Activated T-helper 1 cell treated with Interleukin-2 at 50 U/mL for 16 hours (primary cell): ENCODE results near the gene CEP135.
"Not testable (repeated sequence)": the region's sequence is repeated elsewhere in the genome, so short reads cannot be mapped to it uniquely, and the experiment has no call there.

Experiments
- DNase-seq: peaks from one replicate; pipeline ENCODE4 v3.0.0-alpha.2; 2020; ENCODE audit warnings: low read depth

CEP135 gene

DNA sequence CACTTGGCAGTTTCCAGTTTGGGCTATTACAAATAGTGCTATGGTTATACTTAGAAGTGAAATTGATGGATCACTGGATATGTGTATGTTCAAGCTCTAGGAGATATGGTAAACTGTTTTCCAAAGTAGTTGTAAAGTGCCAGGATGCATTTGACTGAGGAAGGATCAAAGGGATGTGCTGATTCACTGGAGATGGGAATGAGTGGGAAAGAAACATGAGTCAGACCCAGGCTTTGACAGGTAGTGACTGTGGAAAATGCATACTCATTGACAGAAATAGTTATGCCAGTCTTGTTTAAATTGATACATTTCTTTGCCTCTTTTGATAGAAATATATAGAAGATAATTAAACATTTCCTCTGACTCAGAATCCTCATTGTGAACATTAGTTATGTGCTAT lies 77.9 kb downstream of the CEP135 start:
- no peak for DNase-seq

DNA sequence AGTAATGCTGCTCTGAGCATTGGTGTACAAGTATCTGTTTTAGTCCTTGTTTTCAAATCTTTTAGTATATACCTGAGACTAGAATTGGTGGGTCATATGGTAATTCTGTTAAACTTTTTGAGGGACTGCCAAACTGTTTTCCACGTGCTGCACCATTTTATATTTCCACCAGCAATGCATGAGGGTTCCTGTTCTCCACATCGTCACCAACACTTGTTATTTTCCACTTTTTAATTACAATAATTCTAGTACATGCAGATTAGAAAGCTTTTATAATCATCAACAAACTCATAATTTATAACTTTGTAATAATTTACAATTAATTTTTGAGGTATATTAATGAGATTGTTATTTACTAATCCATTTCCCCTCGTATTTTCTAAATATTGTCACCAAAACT lies 79.4 kb downstream of the CEP135 start:
- no peak for DNase-seq

DNA sequence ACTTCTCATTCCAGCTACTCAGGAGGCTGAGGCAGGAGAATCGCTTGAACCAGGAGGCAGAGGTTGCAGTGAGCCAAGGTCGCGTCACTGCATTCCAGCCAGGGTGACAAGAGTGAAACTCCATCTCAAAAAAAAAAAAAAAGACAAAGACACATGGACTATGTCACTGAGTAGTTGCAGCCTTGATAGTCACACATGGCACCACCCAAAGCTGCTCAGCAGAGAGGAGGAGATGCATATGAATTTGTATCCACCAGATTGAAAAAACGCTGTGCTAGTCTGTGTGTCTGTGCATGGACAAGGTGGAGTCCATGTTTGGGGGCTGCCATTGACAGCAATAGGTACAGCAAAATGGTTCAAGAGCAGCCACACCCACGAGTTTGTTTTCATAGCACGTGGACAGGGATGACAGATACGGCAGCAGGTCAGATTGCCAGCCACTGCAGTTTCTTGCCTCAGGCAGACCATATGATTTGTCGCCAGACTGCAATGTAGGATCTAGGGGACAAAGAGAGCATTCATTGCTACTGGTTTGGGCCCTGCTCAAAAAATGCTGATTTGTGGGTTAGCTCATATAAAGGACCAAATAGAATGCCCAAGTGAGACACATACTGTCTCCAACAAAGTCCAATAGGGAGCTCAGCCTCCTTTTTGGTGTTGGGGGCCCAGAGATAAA lies 89.9 kb downstream of the CEP135 start:
- no peak for DNase-seq

DNA sequence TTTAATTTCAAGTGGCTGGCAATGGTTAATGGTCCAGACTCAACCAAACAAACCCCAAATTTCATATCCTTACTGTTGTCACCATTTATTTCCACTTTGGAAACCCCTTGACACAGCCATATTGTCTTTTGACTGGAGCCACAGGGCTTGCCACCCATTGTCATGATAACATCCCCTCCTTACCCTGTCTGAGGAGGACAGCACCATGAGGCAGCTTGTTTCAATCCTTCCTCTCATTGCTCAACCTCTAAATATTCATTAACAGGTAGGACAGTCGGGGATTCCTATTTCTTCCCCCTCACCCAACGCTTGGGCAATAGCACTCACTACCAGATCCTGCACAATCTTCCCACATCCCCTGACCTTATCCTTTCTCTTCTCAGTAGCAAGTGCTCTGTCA lies 92.1 kb downstream of the CEP135 start:
- DNase-seq = no peak

DNA sequence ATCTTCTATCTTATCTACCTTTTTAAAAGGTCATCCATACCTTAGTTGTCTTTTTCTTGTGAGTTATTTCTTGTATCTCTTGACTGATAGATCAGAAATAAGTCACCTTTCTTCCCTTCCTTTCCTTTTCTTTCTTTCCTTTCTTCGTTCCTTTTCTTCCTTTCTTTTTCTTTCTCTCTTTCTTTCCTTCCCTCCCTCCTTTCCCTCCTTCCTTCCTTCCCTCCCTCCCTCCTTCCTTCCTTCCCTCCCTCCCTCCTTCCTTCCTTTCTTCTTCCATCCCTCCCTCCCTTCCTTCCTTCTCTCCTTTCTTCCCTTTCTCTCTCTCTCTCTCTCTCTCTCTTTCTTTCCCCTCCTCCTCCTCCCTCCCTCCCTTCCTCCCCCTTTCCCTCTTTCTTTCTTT lies 93.5 kb downstream of the CEP135 start:
- no peak for DNase-seq

DNA sequence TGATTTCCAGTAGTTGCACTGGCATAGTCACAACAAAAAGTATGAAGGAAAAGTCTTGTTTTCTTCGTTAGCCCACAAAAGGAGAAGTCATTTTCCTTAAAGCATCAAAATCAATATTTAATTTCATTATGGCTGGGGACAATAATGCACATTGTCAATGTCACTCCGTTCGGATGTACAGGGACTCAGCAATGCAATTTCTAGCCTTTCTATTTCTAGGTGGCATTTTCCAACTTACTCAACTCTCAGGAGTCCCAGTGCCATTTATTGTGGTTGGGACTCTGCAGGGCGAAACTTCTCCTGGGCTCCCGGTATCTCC lies 99.6 kb downstream of the CEP135 start:
- DNase-seq = no peak

DNA sequence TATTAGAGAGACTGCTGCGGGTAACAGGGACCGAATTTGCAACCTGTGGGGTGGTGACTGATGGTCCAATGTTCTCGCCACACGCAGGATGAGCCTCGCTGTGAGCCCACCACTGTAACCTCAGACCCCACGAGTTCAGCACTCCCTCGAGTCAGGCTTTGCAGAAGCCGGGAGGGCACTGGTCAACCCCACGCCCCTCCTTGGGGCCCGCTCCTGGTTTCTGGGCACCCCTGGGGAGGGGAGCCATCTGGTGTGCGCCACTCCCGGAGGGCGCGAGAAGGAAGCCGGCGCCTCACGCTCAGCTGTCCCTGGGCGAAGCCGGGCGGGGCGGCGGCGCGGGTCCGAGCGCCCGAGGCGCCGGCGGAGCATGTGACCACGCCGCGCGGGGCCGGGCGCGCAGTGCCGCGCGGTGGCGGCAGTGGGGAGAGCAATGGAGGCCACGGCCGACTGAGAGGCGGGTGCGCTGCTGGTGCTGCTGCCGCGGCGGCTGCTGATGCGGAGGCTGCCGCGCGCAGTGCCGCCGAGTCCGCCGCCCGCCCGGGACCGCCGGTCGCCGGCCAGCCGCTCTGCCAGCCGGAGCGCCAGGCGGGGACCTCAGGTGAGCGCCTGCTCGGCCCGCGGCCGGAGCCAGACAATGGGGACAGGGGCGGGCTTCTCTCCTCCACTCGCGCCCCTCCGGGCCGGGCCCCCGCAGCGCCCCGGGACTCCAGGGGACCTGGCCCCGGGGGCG lies 100.1 kb downstream of the CEP135 start:
- no peak for DNase-seq

DNA sequence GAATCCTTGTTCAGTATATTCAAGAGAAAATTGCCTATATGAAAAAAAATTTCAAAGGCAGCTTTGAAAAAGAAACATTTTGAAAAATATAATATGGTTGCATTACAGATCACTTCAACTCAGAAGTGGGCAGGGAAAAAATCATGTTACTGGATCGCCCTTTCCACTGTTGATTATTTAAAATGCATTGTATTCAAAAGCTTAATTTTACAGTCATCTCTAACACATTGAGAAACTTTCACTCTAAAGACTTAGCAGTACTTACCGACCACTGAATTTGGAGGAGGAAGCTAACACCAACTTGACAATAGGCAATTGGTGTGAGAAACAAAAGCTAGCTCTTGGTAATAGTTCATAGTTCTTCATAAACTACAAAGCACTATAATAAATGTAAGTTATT lies 101.9 kb downstream of the CEP135 start:
- no peak for DNase-seq

DNA sequence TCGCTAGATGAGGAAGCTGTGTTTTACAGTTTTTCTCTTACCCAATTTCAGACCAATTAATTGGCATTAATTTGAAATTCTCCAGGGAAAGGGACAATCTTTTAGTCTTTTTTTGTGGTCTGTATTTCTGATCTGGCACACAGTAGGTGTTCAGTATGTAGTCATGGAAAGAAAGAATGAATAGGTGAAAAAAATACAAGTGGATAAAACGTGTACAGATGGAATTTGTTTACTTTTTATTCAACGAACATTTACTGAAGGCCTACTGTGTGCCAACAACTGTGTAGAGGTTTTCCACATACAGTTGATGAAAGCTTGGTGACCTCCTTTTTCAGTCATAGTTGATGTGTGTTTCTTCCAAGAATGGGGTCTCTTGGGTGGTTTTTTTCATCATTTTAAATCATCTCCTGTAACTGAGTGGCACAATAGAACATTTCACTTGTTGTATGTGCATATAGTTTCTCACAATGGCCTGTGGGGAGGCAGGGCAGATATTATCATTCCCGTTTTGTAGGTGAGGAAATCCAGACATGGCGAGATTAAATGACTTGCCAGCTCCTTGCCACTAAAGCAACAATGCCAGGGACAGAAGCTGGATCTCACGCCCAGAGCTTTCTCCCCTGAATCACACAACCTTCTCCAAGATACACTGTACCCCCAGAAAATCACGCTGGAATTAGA lies 102.4 kb downstream of the CEP135 start:
- DNase-seq = no peak

DNA sequence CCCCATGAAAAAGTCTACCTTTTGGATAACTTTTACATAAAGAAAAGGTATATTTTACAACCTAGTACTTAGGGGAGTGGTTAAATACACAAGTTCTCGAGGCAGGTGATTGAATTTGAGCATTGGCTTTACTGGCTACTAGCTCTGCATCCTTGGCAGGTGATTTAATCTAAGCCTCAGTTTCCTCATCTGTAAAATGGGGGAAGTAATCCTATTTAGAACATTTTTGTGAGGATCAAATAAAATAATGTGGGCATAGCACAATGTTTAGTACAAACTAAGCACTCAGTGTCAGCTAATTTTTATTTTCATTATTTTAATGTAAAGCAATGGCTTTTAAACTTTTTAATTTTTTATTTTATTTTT lies 102.9 kb downstream of the CEP135 start:
- DNase-seq = no peak

DNA sequence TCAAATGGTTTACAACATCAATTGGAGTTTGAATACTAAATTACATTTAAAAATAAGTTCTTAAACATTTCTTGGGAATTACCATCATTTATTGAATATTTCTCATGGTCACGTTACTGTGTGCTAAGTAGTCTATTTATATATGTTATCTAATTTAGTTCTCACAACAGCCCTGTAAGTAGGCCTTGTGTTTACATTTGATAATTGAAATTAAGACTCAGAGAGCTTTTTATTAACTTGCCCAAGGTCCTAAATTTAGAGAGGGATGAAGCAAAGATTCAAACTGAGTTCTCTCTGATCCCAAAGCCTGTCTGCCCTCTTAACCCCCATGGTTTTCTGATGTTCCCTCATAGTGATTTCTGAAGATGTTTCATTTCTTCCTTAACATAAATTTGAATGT lies 103.7 kb downstream of the CEP135 start:
- no peak for DNase-seq

DNA sequence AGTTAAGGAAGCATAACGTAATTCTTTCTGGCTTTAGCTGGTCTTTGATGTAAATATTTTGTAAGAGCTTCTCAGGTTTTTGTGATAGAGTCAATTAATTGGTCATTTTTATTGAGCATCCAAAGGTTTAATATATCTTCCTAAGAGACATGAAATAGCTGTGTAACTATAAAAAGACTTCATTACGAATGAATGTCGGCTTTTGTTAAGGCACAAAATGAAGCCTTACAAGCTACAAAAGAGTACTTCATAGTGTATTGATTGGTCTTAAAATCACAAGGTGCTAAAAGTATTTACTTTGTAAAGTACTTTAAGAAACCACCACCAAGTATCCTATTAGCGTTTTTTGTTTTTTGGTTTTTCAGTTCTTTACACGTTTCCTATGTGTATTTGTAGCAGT lies 104.2 kb downstream of the CEP135 start:
- no peak for DNase-seq

DNA sequence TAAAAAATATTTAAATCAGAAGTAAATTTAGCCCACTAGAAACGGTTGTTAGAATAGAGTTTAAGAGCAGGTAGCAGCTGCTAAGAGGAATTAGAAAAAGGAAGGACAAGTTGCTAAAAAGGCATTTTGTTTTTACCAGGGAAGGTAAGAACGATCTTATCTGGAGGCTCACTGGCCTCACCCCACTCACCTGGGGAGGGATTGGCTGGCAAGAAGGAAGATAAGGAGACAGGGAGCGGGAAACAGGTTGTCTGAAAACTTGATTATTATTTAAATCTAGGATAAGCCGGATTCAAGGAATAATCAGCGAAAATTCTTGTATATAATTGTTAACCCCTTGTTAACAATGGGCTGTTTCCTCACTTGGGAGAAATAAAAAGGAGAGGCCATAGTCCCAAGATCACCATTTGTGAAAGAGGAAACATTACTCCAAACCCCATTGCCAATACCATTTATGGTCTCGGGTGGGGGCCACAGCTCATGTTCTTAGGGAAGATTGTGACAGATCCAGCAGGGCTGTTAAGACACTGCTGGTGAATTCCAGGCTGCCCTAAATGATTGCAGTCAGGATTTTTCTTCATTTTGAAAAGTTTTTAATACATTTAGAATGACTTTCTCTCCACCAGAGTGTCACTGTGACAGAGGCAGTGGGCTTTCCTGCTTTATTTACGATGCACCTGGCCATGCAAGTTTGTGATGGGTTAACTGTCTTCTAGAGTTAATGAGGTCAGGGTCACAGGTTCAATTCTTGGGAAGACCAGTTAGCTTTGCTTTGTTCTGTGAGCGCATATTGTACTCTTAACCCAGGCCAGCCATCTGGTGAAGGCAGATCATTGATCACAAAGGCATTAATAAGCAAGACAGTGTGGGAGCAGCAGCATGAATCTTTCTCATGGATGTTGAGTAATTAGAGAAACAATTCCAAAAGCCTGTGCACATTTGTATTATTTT lies 106.6 kb downstream of the CEP135 start:
- no peak for DNase-seq

DNA sequence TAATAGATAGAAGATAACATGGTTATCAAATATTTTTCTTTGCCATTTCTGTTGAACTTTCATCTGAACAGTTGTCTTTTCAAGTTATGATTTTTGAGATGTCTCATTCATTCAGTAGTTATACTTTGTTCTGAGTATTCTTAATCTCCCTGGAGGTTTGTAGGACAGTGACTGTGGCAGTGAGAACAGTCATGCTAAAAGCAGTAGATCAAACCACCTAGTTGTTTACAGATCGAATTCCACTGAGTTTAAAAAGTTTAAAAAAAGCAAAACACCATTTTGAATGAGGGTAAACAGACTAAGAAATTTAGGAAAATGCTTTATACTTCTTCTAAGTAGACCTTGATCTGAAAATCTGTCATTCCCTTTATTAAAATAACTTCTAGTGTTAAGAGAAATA lies 107.2 kb downstream of the CEP135 start:
- DNase-seq = no peak

DNA sequence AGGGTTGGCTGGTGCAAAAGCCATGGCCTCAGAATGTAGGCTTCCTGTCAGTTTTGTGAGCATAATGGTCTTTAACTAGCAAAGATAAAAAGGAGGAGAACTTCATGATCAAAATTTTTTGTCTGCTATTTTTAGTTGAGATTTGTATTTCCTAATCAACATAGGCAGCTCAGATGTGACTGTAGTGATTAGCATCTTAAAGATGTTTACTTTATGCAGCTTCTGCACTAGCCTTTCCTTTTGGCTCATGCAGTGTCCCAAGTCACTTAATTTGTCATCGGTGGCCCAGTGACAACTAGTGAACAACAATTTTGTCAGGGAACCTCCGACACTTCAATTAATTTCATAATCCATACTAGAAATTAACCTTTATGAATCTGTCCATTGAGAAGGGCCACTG lies 109.8 kb downstream of the CEP135 start:
- DNase-seq = no peak

DNA sequence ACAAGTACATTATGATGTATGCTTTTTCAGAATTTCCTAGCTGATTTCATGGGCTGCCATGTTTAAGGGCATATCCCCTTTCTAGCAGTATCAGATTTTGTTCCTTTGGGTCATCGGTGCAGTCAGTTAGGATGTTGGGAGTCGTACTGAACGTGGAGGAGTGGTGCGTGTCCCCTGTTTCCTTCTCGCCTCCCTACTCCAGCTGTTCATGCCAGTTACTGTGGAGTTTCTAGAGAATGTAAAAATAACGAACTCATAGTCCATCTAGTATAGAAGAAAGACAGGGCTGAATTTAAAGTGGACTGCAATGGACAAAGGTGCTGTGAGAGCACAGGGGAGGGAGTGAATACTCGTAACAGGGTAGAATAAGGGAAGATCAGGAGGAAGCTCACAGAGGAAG lies 111.3 kb downstream of the CEP135 start:
- DNase-seq = no peak

DNA sequence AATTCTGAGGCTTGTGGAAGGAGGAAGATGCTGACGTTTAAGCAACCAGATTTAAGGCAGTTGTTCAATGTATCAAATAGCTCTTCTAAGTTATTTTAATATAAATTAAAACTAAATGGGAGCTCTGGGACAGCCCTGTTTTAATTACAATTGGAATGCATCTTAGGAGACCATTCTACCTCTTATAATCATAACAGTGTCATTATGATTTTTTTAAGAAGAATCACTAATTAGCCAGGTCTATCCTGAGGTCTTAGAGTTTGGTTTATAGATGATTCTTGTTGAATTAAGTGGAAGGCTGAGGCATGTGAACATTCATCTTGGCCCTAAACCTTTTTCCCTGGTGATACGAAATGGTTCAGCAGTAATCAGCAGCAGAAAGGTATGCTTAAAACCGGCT lies 113.4 kb downstream of the CEP135 start:
- no peak for DNase-seq

DNA sequence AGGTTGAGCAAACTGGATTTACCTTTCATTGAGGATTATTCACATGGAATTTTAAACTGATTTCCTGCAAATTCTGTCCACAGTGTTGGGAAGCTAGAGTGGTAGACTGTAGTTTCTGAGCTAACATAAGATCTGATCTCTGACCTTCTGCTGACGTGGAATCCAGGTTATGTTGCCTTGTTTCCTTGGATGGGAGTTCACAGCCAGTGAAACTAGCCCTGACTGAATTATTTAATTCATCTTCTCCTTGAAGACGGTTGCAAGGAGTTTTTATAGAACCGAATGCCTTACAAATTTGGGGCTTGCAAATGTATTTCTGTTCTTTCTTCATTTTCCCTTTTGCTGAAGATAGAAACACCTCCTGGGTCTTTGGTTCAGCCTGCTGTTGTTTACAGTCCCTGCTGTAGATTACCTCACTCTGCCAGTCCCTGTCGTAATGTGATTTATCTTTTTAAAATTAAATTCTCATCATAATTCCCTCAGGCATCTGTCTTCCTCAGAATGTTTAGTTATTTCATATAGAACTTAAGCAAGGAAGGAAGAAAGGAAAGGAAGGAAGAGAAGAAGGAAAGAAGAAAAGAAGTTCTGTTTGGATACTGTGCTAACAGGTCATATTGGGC lies 113.9 kb downstream of the CEP135 start:
- no peak for DNase-seq

DNA sequence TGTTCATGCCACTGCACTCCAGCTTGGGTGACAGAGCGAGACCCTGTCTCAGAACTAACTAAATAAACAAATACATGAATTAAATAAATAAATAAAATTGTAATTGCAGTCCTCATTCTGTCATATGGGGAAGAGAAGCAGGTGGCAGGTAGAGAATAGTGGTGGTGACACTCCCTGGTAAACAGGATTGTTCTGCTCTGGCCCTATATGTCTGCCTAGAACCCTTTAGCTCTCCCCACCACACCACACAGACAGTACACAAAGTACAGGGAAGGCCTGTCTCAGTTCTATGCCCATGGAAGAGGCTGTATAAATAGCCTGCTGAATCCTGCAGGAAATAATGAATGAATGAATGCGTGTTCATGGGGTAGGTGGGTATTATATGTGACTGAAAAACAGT lies 117.7 kb downstream of the CEP135 start:
- no peak for DNase-seq

DNA sequence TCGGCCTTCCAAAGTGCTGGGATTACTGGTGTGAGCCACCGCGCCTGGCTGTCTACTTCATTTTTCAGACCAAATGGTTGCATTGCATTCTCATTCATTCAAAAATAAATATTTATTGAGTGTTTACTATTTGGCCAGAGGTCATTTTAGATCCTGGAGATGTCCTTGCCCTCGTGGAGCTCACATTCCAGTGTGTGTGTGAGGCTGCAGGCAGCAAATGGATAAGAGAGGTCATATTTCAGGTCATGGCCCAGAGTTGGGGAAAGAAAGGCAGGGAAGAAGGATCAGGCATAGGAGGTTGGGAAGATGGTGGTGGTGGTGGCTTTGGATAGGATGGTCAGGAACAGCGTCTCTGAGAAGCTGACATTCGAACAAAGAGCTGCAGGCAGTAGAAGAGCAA lies 119.1 kb downstream of the CEP135 start:
- no peak for DNase-seq

DNA sequence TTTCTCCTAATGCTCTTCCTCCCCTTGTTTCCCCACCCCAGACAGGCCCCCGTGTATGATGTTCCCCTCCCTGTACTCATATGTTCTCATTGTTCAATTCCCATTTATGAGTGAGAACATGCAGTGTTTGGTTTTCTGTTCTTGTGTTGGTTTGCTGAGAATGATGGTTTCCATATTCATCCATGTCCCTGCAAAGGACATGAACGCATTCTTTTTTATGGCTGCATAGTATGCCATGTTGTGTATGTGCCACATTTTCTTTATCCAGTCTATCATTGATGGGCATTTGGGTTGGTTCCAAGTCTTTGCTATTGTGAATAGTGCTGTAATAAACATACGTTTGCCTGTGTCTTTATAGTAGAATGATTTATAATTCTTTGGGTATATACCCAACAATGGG lies 124.0 kb downstream of the CEP135 start:
- not testable (repeated sequence) for DNase-seq

DNA sequence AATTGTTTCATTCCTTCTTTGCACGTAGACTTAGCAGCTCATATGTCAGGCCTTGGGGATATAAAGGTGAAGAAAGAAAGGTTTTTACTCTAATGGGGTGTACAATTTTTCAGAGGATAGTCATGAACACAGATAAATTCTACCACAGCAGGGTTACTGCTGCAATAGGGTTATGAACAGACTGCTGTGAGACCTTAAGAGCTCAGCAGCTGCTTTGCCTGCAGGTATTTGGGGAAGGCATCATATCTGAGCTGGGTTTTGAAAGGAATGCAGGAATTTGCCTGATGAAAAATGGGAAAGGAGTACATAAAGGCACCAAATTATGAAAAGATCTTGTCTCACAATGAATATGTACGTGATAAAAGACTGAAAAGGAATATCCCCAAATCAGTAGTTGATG lies 128.9 kb downstream of the CEP135 start:
- DNase-seq = no peak
